C4-2B (cell line): ENCODE results near the gene CEP295NL.

ENCODE experiments used
- CTCF ChIP-seq: fragments of 450-650 bp; conservative IDR thresholded peaks from 2 replicates; pipeline ENCODE4 v1.5.1; 2017; ENCODE audit warnings: mild to moderate bottlenecking
- ZFX ChIP-seq: fragments of 450-650 bp; IDR thresholded peaks from 2 replicates; pipeline ENCODE4 v1.6.1; 2017

- TF ChIP-seq CTCF: no peak
- no peak for TF ChIP-seq ZFX
Observed at GRCh38 chr17:78864117-78864516, 38.9 kb downstream of the CEP295NL start.
